ENCODE measurements around the gene ZBTB40.

ZBTB40 gene

GRCh38 chr1:22553991-22554522 is 102.4 kb downstream of the ZBTB40 start:
- FAIRE-seq (no peak), DNase-seq (ENCODE audit: low spot score) (no peak)

DNA sequence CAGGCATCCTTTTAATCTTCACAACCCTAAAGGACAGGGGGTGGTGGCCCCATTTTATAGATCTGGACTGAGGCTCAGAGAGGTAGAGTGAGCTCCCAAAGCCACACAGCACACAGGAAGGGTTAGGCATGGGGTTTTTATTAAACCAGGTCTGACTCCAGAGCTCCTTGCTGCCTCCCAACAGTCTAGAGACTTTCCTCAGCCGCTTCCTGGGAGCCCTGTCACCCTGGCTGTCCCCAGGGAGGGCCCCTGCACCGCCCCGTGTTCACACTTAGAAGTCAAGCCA is 103.7 kb downstream of the ZBTB40 start:
- no peak for FAIRE-seq
- DNase-seq (ENCODE audit: low spot score) = no peak

DNA sequence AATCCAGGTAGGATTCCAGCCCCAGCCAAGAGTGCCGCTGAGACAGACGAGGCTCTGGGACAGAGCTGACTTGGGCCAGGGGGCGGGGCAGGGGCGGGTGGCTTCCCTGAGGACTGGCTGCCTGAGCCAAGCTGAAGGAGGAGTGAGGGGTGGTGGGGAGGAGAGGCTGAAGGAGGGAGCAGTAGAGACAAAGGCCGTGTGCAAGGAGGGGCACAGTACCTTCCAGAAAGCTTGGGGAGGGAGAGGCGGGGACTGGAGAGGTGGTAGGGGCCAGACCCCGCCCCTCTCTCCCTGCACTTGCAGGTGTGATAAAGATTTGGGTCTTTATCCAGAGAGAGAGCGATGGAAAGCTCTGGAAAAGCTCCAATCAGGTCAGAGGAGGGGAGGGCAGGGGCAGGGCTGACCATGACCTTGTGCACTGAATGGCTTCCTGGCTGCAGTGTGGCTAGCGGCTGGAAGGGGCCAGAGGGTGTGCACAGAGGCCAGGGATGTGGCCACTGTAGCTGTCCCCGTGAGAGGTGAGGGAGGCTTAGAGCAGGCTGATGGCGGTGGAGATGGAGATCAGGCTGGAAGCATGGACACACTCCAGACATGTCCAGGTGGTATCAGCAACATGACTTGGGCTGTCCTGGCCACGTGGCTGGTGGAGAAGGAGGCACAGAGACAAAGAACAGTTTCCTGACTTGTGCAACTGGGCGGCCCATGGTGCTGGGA is 104.9 kb downstream of the ZBTB40 start:
- no peak for DNase-seq (ENCODE audit: low spot score)

GRCh38 chr1:22557341-22557950 is 105.8 kb downstream of the ZBTB40 start:
- no peak for FAIRE-seq
- DNase-seq (ENCODE audit: low spot score) = no peak

More for the DNA sequence above, 104.9 kb downstream of the ZBTB40 start:
- no peak for FAIRE-seq

DNA sequence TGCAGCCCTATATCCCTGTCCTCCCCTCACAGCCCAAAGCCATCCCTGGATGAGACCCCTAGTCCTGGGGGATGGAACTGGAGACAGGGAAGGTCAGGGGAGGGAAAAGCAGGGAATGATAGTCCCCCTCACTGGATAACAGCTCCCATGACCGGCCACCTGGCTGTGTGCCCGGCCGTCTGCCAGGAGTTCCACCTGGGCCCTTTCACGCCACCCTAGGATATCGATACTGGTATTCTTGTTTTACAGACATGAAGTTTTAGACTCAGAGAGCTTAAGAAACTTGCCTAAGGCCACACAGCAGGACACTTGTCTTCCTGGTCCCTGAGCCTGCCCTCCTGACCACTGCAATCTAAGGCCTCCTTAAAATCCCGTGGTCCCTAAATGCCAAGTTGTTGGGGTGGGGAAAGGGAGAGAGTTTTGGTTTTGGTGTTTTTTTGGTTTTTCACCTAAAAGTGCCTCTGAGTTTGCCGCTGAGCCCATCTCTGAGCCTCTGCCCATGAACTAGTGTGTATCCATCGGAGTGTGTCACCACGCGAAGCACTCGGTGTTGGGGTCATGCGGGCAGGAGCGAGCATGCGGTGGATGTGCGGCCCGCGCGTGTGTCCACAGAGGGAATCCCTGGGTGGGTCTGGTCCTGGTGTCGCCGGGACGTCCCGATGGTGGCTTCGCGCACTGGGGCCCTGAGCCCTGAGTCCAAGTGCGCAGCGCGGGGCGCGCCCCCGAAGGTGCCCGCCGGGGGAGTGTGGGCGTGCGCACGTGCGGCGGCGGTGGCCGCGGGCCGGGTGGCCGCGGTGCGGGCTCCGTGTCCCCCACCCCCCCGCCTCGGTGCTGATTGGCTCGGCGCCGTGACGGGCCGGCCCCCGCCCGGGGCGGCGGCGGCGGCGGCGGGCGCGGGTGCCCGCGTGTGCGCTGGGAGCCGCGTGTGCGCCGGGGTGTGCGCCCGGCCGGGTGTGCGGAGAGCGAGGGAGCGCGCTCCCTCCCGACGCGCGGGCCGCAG is 111.2 kb downstream of the ZBTB40 start, which contains the start of gene EPHA8:
Gene EPHA8 (plus strand): TSS at position 906 of the 1,000 bp plus-strand sequence. CDS start 147 bp downstream, outside the sequence.
- no peak for FAIRE-seq
- DNase-seq (ENCODE audit: low spot score) = peak; percentile 44

DNA sequence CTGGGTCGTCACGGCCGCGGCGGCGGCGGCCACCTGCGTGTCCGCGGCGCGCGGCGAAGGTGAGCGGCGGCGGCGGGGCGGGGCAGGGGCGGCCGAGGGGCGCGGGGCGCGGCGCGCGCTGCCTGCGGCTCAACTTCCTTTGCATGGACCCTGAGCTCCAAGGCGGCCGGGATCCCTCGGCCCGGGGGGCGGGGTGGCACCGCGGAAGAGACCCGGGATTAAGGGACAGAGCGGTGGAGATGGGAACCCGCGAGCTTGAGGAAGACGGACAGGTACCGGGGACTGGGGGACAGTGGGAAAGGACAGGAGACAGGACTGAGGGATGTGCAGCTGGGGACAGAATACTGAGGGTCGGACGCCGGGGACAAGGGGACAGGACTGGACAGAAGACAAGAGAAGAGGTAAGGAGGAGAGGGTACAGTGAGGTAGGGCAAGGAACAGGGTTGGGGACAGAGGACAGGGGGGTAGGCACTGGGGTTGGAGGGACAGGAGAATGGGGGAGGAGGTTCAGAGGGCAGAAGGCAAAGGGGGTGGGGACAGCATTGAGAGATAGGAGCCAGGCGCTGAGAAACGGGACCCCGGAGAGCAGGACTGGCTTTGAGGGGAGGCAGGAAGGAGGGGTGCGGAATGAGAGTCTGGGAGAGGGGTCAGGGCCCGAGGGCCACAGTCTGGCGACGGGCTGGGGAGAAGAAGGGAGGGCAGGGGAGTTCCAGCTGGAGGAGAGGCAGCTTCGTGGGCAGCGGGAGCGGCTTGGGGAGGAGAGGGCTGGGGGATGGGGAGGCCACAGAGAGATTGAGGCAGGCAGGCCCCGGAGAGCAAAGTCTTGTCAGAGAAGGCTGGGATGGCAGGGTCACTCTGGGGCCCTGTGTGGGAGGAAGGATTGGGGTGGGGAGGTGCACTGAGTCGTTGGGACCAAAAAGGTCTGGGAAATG is 112.3 kb downstream of the ZBTB40 start:
- no peak for FAIRE-seq
- DNase-seq (ENCODE audit: low spot score) = no peak

GRCh38 chr1:22566161-22566560 is 114.5 kb downstream of the ZBTB40 start:
- no peak for DNase-seq (ENCODE audit: low spot score)
- FAIRE-seq = no peak

DNA sequence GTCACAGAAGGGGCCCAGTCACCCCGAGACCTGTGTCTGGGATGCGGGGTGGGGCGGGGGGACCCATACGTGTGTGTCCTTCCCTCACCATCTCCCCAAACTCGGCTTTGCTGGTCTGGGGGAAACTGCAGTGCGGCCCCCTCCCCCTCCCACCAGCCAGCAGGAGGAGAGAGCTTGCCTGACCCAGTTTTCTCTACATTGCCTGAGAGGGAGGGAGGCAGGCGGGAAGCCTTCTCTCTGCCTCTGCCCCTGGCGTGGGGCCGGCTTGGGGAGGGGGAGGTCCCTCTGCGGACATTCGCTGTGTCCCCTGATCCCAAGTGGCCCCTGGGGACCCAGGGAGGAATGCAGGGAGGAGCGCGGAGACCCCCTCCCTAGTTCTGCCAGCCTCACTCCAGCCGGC is 115.5 kb downstream of the ZBTB40 start:
- DNase-seq (ENCODE audit: low spot score) = no peak
- no peak for FAIRE-seq

GRCh38 chr1:22567994-22568393 is 116.3 kb downstream of the ZBTB40 start:
- DNase-seq (ENCODE audit: low spot score) (no peak), FAIRE-seq (no peak)

- no peak for FAIRE-seq
- DNase-seq (ENCODE audit: low spot score) = no peak
Observed at GRCh38 chr1:22569269-22569668, 117.6 kb downstream of the ZBTB40 start.

GRCh38 chr1:22570140-22570909 is 118.7 kb downstream of the ZBTB40 start:
- DNase-seq (ENCODE audit: low spot score) (no peak), FAIRE-seq (peak; percentile 61)

DNA sequence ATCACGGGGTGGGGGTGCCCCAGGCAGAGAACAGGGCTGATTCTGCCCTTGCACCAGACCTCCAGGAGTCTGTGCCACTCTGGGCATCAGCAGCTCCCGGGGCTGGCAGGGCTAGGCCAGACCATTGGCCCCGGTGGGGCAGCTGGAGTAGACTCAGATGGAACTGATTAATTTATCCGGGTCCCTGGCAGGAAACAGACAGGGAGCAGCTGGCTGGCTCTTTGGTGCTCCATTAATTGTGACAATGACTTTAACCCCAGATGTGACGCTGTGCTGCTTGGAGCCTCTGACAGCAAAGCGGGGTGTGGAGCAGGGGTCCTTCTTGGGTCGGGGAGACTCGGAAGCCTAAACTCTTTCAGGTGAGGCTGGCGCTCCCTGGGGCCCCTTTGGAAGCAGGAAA is 121.2 kb downstream of the ZBTB40 start:
- FAIRE-seq (no peak), DNase-seq (ENCODE audit: low spot score) (no peak)

DNA sequence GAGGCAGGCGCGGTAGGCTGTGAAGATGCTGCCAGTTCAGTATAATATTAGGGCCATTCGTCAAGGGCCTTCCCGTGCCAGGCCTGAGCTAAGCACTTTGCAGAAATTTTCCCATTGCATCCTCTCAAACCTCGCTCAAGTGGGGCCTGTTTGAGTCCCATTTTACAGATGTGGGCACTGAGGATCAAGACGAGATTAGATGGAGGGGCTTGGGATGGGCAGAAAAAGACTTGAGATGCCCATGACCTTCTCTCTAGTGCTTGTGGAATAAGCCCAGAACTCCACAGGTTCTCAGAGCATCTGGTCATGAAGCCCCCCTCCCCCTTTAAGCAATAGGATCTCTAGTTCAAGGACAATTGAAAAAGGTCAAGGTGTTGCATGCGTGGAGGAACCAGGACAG is 121.6 kb downstream of the ZBTB40 start:
- DNase-seq (ENCODE audit: low spot score) (no peak), FAIRE-seq (no peak)

- DNase-seq (ENCODE audit: low spot score) (no peak), FAIRE-seq (no peak)
Observed at GRCh38 chr1:22575532-22576149, 124.0 kb downstream of the ZBTB40 start.

DNA sequence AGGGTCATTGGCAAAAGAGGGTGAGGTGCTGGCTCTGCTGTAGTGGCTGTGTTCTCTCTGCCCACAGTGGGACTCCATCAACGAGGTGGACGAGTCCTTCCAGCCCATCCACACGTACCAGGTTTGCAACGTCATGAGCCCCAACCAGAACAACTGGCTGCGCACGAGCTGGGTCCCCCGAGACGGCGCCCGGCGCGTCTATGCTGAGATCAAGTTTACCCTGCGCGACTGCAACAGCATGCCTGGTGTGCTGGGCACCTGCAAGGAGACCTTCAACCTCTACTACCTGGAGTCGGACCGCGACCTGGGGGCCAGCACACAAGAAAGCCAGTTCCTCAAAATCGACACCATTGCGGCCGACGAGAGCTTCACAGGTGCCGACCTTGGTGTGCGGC is 124.5 kb downstream of the ZBTB40 start:
- DNase-seq (ENCODE audit: low spot score) = no peak
- no peak for FAIRE-seq

DNA sequence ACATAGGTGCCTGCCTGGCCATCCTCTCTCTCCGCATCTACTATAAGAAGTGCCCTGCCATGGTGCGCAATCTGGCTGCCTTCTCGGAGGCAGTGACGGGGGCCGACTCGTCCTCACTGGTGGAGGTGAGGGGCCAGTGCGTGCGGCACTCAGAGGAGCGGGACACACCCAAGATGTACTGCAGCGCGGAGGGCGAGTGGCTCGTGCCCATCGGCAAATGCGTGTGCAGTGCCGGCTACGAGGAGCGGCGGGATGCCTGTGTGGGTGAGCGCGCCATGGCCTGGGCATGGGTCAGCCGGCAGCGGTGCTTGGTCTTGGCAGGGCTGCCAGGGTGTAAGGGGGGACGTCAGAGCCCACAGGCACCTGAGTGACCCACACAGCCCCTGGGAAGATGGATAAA is 125.0 kb downstream of the ZBTB40 start:
- no peak for DNase-seq (ENCODE audit: low spot score)
- FAIRE-seq = no peak

DNA sequence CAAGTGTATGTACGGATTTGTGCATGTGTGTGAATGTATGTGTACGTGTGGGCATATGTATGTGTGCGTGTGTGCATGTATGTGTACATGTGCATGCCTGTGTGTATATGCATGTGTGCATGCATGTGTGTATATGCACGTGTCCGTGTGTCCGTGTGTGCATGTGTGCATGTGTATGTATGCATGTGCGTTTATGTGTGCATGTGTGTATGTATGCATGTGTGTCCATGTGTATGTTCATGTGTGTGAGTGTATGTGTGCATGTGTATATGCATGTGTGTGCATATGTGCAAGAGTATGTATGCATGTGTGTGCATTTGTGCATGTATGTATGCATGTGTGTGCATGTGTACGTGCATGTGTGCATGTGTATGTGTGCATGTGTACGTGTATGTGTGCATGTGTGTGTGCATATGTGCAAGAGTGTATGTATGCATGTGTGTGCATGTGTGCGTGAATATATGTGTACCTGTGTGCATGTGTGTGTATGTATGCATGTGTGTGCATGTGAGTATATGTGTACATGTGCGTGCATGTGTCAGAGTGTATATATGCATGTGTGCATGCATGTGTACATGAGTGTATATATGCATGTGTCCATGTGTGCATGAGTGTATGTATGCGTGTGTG is 127.2 kb downstream of the ZBTB40 start:
- FAIRE-seq (no peak), DNase-seq (ENCODE audit: low spot score) (no peak)

- FAIRE-seq (no peak), DNase-seq (ENCODE audit: low spot score) (no peak)
Observed at GRCh38 chr1:22579541-22580155, 128.0 kb downstream of the ZBTB40 start.
